ENCODE results near the gene APAF1. TPM values are rescaled to one million over a fixed set of nuclear protein-coding genes. Genes with fewer than 3 reads are reported as not detected.

APAF1 gene
- total RNA-seq, 4 donors from 2014 or later, result 9.1 to 10.9 (median 10.0) TPM

DNA sequence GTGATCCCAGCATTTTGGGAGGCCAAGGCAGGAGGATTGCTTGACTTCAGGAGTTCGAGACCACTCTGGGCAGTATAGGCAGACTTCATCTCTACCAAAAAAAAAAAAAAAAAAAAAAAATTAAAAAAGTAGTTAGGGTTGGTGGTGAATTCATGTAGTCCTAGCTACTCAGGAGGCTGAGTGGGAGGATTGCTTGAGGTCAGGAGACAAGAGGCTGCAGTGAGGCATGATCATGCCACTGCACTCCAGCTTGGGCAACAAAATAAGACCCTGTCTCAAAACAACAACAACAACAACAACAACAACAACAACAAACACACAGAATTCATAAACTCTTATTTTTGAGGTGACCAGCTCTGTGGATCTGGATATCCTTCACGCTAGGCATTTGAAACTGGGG is 34.5 kb upstream of the APAF1 start:
- Histone ChIP-seq H3K27me3 (no peaks in the 10 kb centered on the region), H3K9me3 (no peaks in the 10 kb centered on the region), H3K4me1 (no peaks in the 10 kb centered on the region), H3K27ac (replicated peaks in 1 of 4) (no peak overlapping the region), H3K36me3 (peaks cover 0 to under 1% (median 0%) of the 10 kb centered on the region in 4 donors), H3K4me3 (no peak overlapping the region)
- 96% methylated on average over 2 of the region's 2 CpGs for WGBS
- no peak for DNase-seq (ENCODE audit: extremely low spot score)
- TF ChIP-seq EP300 (IDR thresholded peaks at IDR 0.05) (no peak), POLR2AphosphoS5 (IDR thresholded peaks at IDR 0.05) (no peak), POLR2A (IDR thresholded peaks at IDR 0.05; ENCODE audit: low read depth) (no peak)
- TF ChIP-seq, protein P1, sequence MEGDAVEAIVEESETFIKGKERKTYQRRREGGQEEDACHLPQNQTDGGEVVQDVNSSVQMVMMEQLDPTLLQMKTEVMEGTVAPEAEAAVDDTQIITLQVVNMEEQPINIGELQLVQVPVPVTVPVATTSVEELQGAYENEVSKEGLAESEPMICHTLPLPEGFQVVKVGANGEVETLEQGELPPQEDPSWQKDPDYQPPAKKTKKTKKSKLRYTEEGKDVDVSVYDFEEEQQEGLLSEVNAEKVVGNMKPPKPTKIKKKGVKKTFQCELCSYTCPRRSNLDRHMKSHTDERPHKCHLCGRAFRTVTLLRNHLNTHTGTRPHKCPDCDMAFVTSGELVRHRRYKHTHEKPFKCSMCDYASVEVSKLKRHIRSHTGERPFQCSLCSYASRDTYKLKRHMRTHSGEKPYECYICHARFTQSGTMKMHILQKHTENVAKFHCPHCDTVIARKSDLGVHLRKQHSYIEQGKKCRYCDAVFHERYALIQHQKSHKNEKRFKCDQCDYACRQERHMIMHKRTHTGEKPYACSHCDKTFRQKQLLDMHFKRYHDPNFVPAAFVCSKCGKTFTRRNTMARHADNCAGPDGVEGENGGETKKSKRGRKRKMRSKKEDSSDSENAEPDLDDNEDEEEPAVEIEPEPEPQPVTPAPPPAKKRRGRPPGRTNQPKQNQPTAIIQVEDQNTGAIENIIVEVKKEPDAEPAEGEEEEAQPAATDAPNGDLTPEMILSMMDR (IDR thresholded peaks at IDR 0.05), result no peak
- intact Hi-C loops (cut with DNase I), result no loop called here

DNA sequence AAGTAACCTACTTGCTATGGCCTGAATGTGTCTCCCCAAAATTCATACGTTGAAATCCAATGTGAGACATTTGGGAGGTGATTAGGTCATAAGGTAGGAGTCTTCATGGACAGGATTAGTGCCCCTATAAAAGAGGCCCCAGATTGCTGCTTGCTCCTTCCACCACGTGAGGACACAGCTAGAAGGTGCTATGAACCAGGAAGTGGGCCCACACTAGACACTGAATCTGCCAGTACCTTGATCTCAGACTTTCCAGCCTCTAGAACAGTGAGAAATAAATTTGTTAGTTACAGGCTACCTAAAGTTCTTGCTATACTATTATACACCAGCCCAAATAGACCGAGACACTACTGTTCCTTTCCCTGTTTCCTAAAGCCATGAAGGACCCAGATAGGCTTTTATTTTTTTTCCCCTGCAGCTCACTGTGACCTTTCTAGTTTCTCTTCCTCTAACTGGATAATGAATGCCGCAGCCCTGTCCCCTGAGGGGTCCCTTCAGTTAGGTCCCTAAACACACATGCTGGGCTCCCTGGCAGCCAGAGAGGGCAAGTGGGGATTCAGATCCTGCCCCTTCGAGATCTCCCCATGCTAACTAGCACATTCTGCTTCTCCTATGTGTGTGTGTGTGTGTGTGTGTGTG is 32.3 kb upstream of the APAF1 start:
- DNase-seq (ENCODE audit: extremely low spot score), result no peak
- TF ChIP-seq POLR2AphosphoS5 (IDR thresholded peaks at IDR 0.05) (no peak), POLR2A (IDR thresholded peaks at IDR 0.05; ENCODE audit: low read depth) (no peak), EP300 (IDR thresholded peaks at IDR 0.05) (no peak)
- TF ChIP-seq, protein P1 (IDR thresholded peaks at IDR 0.05), result no peak
- H3K9me3 ChIP-seq, result no peaks in the 10 kb centered on the region
- no peaks in the 10 kb centered on the region for H3K4me1 ChIP-seq
- no peaks in the 10 kb centered on the region for H3K36me3 ChIP-seq
- no peak overlapping the region for H3K4me3 ChIP-seq
- intact Hi-C loops (cut with DNase I), result no loop called here
- WGBS, result 79% methylated on average over 5 of the region's 5 CpGs
- no peak overlapping the region for H3K27ac ChIP-seq (replicated peaks in 1 of 4)
- no peaks in the 10 kb centered on the region for H3K27me3 ChIP-seq

- intact Hi-C loops (cut with DNase I), result no loop called here
- TF ChIP-seq, protein P1 (IDR thresholded peaks at IDR 0.05), result no peak
- peak in 1 of 2 donors; percentile 27 for TF ChIP-seq POLR2AphosphoS5 (IDR thresholded peaks at IDR 0.05)
- DNase-seq (ENCODE audit: extremely low spot score), result no peak
- H3K9me3 ChIP-seq, result no peaks in the 10 kb centered on the region
- no peaks in the 10 kb centered on the region for H3K36me3 ChIP-seq
- H3K27me3 ChIP-seq, result no peaks in the 10 kb centered on the region
- no peak overlapping the region for H3K4me3 ChIP-seq
- no peak overlapping the region for H3K27ac ChIP-seq (replicated peaks in 1 of 4)
- no peaks in the 10 kb centered on the region for H3K4me1 ChIP-seq
- WGBS, result 58% methylated on average over 4 of the region's 4 CpGs
These were observed 26.1 kb upstream of the APAF1 start for GRCh38 chr12:98618952-98619351.

- intact Hi-C loops (cut with DNase I), result no loop called here
- Histone ChIP-seq H3K9me3 (no peaks in the 10 kb centered on the region), H3K4me1 (no peaks in the 10 kb centered on the region), H3K36me3 (no peaks in the 10 kb centered on the region), H3K27ac (replicated peaks in 1 of 4) (no peak overlapping the region), H3K27me3 (no peaks in the 10 kb centered on the region), H3K4me3 (no peak overlapping the region)
- TF ChIP-seq EP300 (IDR thresholded peaks at IDR 0.05) (no peak), POLR2A (IDR thresholded peaks at IDR 0.05; ENCODE audit: low read depth) (no peak), POLR2AphosphoS5 (IDR thresholded peaks at IDR 0.05) (no peak)
- TF ChIP-seq, protein P1 (IDR thresholded peaks at IDR 0.05), result no peak
- no peak for DNase-seq (ENCODE audit: extremely low spot score)
- 82% methylated on average over 4 of the region's 4 CpGs for WGBS
These were observed 9.3 kb upstream of the APAF1 start for GRCh38 chr12:98635657-98636323.

Measured in esophagus muscularis mucosa (tissue), 4 donors.